RWPE2 (cell line): ENCODE measurements around the gene GMDS.
"Not testable (repeated sequence)": the region's sequence is repeated elsewhere in the genome, so short reads cannot be mapped to it uniquely, and the experiment has no call there.

Source experiments
- ATAC-seq: fragments of 200-7000 bp; cut with Tn5 transposase; 3 replicates; pipeline ENCODE4 v1.9.1; 2021; ENCODE audit warnings: low read depth
- DNase-seq: peaks from one replicate; pipeline ENCODE4 v3.0.0-alpha.2; 2020; ENCODE audit warnings: low spot score
- H3K27ac ChIP-seq: fragments of 450-650 bp; 2 replicates; pipeline ENCODE4 v1.5.1; 2017; ENCODE audit warnings: mild to moderate bottlenecking; ENCODE audit not compliant: poor library complexity, severe bottlenecking
- H3K27me3 ChIP-seq: fragments of 250-450 bp; sonication (Bioruptor Pico); 2 replicates; pipeline ENCODE4 v1.5.1; 2021; ENCODE audit warnings: mild to moderate bottlenecking, moderate library complexity; ENCODE audit not compliant: insufficient read depth, poor library complexity, severe bottlenecking
- H3K36me3 ChIP-seq: fragments of 250-450 bp; sonication (Bioruptor Pico); 2 replicates; pipeline ENCODE4 v1.5.1; 2020; ENCODE audit warnings: low read depth, mild to moderate bottlenecking, moderate library complexity
- H3K4me1 ChIP-seq: fragments of 250-450 bp; sonication (Bioruptor Pico); 2 replicates; pipeline ENCODE4 v1.5.1; 2021; ENCODE audit warnings: mild to moderate bottlenecking, moderate library complexity; ENCODE audit not compliant: insufficient read depth, poor library complexity, severe bottlenecking
- H3K4me3 ChIP-seq: fragments of 250-450 bp; sonication (Bioruptor Pico); 2 replicates; pipeline ENCODE4 v1.5.1; 2021; ENCODE audit warnings: mild to moderate bottlenecking, moderate library complexity; ENCODE audit not compliant: severe bottlenecking
- H3K9me3 ChIP-seq: fragments of 250-450 bp; sonication (Bioruptor Pico); 2 replicates; pipeline ENCODE4 v1.5.1; 2021; ENCODE audit warnings: mild to moderate bottlenecking, moderate library complexity; ENCODE audit not compliant: severe bottlenecking
- CTCF ChIP-seq: fragments of 450-650 bp; IDR thresholded peaks from one replicate; pipeline ENCODE4 v1.5.1; 2017; ENCODE audit warnings: mild to moderate bottlenecking, moderate library complexity; ENCODE audit not compliant: poor library complexity, severe bottlenecking

GMDS gene

GRCh38 chr6:1758076-1758679 lies 487.2 kb downstream of the GMDS start:
- Histone ChIP-seq H3K4me1 (peaks cover 19% of the 10 kb centered on the region), H3K4me3 (no peak overlapping the region), H3K27ac (no peak overlapping the region), H3K9me3 (no peaks in the 10 kb centered on the region), H3K27me3 (no peaks in the 10 kb centered on the region), H3K36me3 (no peaks in the 10 kb centered on the region)
- DNase-seq = no peak
- ATAC-seq = no peak
- no peak for TF ChIP-seq CTCF

- Histone ChIP-seq H3K36me3 (no peaks in the 10 kb centered on the region), H3K4me3 (no peak overlapping the region), H3K9me3 (no peaks in the 10 kb centered on the region), H3K27ac (no peak overlapping the region), H3K27me3 (no peaks in the 10 kb centered on the region), H3K4me1 (peaks cover 9% of the 10 kb centered on the region)
- DNase-seq (no peak), ATAC-seq (no peak)
- TF ChIP-seq CTCF = no peak
Observed at GRCh38 chr6:1757131-1757530, 488.3 kb downstream of the GMDS start.

GRCh38 chr6:1756472-1757129 lies 488.8 kb downstream of the GMDS start:
- no peak for ATAC-seq
- Histone ChIP-seq H3K9me3 (no peaks in the 10 kb centered on the region), H3K4me1 (peaks cover 4% of the 10 kb centered on the region), H3K27me3 (no peaks in the 10 kb centered on the region), H3K27ac (no peak overlapping the region), H3K4me3 (no peak overlapping the region), H3K36me3 (no peaks in the 10 kb centered on the region)
- TF ChIP-seq CTCF = no peak
- DNase-seq = no peak

GRCh38 chr6:1751063-1751462 lies 494.3 kb downstream of the GMDS start:
- H3K9me3 ChIP-seq, H3K27ac ChIP-seq, H3K27me3 ChIP-seq, H3K36me3 ChIP-seq, ATAC-seq, DNase-seq, H3K4me1 ChIP-seq, H3K4me3 ChIP-seq: not testable (repeated sequence)

GRCh38 chr6:1749041-1749440 lies 496.4 kb downstream of the GMDS start:
- H3K36me3 ChIP-seq = no peaks in the 10 kb centered on the region
- no peaks in the 10 kb centered on the region for H3K4me1 ChIP-seq
- TF ChIP-seq CTCF = no peak
- no peaks in the 10 kb centered on the region for H3K9me3 ChIP-seq
- H3K27me3 ChIP-seq = no peaks in the 10 kb centered on the region
- DNase-seq (no peak), ATAC-seq (no peak)
- H3K27ac ChIP-seq = no peak overlapping the region
- no peak overlapping the region for H3K4me3 ChIP-seq
